Endothelial cell of umbilical vein (primary cell): ENCODE measurements around the gene TES.

Source experiments
- CTCF ChIP-seq, 2 donors: IDR thresholded peaks; 1 replicate in 1 of 2; 2 replicates in 1 of 2; pipeline ENCODE4 v1.5.1; 2011; ENCODE audit warnings: low read length in 2 of 2, mild to moderate bottlenecking in 2 of 2, moderate library complexity in 2 of 2, control low read depth in 1 of 2, inconsistent platforms in 1 of 2, low read depth in 1 of 2; ENCODE audit not compliant: insufficient read depth in 1 of 2; ENCODE audit errors: extremely low read depth in 1 of 2
- EZH2 ChIP-seq: IDR thresholded peaks from 2 replicates; pipeline ENCODE4 v1.6.1; 2012; ENCODE audit warnings: borderline replicate concordance, low read depth, mild to moderate bottlenecking, moderate library complexity, low read length, inconsistent platforms; ENCODE audit not compliant: severe bottlenecking
- FOS ChIP-seq: IDR thresholded peaks from 2 replicates; pipeline ENCODE4 v1.6.1; 2011; ENCODE audit warnings: mild to moderate bottlenecking, low read length, moderate library complexity, borderline replicate concordance; ENCODE audit not compliant: insufficient read depth
- JUN ChIP-seq: IDR thresholded peaks from 2 replicates; pipeline ENCODE4 v1.6.1; 2011; ENCODE audit warnings: borderline replicate concordance, low read depth; ENCODE audit not compliant: insufficient read length, insufficient read depth
- MAX ChIP-seq: IDR thresholded peaks from 2 replicates; pipeline ENCODE4 v1.6.1; 2011; ENCODE audit not compliant: insufficient read depth, insufficient read length
- MYC ChIP-seq: IDR thresholded peaks from one replicate; pipeline ENCODE4 v1.6.1; 2011; ENCODE audit warnings: mild to moderate bottlenecking, low read depth, low read length
- POLR2A ChIP-seq: IDR thresholded peaks from 2 replicates; pipeline ENCODE4 v1.6.1; 2012; ENCODE audit warnings: low read depth, mild to moderate bottlenecking, control low read depth, low read length
- POLR2AphosphoS5 ChIP-seq: IDR thresholded peaks from 2 replicates; pipeline ENCODE4 v1.6.1; 2012; ENCODE audit warnings: low read depth, mild to moderate bottlenecking, control low read depth, low read length, moderate library complexity; ENCODE audit not compliant: insufficient read depth

GRCh38 chr7:116252249-116252648 lies 41.9 kb downstream of the TES start:
- no peak for TF ChIP-seq CTCF (IDR thresholded peaks at IDR 0.05; ENCODE audit: extremely low read depth in 1 of 2, insufficient read depth in 1 of 2, low read depth in 1 of 2, low read length in 2 of 2)
- TF ChIP-seq POLR2A: no peak
- TF ChIP-seq EZH2: no peak
- no peak for TF ChIP-seq POLR2AphosphoS5
- TF ChIP-seq MAX: no peak
- TF ChIP-seq MYC: no peak
- TF ChIP-seq JUN: no peak
- no peak for TF ChIP-seq FOS
